ENCODE measurements around the gene TNMD.

DNA sequence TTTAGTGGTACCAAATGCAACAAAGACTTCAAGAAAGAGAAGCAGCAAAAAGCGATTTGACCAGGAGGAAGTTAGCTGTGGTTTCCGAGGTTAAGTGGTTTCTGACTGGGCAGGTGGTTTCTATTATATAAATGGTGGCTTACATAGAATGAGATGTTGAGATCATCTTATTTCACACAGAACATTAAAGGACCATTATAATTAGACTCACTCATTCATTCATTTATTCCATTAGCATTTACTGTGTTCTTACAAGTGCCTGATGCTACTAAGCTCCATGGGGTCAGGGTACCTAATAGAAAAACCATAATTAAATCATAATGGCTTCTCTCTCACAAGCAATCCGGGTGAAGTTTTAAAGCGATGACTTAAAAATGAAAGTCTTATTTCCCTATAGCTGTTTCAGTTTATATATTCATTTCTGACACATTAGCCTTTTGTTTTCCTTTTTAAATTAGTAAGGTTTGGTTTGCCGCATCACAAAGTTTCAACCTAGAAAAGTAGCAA lies 41.3 kb downstream of the TNMD start:
- TF ChIP-seq, protein P1, sequence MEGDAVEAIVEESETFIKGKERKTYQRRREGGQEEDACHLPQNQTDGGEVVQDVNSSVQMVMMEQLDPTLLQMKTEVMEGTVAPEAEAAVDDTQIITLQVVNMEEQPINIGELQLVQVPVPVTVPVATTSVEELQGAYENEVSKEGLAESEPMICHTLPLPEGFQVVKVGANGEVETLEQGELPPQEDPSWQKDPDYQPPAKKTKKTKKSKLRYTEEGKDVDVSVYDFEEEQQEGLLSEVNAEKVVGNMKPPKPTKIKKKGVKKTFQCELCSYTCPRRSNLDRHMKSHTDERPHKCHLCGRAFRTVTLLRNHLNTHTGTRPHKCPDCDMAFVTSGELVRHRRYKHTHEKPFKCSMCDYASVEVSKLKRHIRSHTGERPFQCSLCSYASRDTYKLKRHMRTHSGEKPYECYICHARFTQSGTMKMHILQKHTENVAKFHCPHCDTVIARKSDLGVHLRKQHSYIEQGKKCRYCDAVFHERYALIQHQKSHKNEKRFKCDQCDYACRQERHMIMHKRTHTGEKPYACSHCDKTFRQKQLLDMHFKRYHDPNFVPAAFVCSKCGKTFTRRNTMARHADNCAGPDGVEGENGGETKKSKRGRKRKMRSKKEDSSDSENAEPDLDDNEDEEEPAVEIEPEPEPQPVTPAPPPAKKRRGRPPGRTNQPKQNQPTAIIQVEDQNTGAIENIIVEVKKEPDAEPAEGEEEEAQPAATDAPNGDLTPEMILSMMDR (IDR thresholded peaks at IDR 0.05), result no peak
- no peak for TF ChIP-seq POLR2A (IDR thresholded peaks at IDR 0.05)
- TF ChIP-seq POLR2AphosphoS5 (IDR thresholded peaks at IDR 0.05), result no peak

All from sigmoid colon (tissue), 4 donors.